HepG2 (cell line): ENCODE measurements around the gene SAMD14. TPM values are rescaled to one million over a fixed set of nuclear protein-coding genes. Genes with fewer than 3 reads are reported as not detected.

ENCODE experiments used
- ATAC-seq: fragments of 200-7000 bp; cut with Tn5 transposase; 3 replicates; pipeline ENCODE4 v1.9.1; 2020; ENCODE audit warnings: mild to moderate bottlenecking, moderate library complexity
- BruUV-seq: library from RNA; stranded (reverse); fragments of 400-500 nt; replicated peaks from 2 replicates; lab custom pipeline; 2021; lab: Mats Ljungman, UMichigan
- CTCF ChIA-PET: fragments of 300-600 bp; formaldehyde crosslinking; extraction: SDS; loops from one replicate; lab custom pipeline; 2021; ENCODE audit warnings: low total read pairs, inconsistent platforms, low intra/inter-chr PET ratio; lab: Yijun Ruan, JAX
- POLR2A ChIA-PET: fragments of 350-600 bp; sonication (Branson Sonifier 250); formaldehyde crosslinking; loops from one replicate; lab custom pipeline; 2020; ENCODE audit warnings: antibody characterized with exemption, inconsistent platforms; lab: Yijun Ruan, JAX
- DNase-seq: peaks from one replicate; pipeline ENCODE4 v3.0.0-alpha.2; 2015; ENCODE audit warnings: low spot score
- FAIRE-seq: peaks from 3 replicates; lab custom pipeline; 2011; peaks lifted over from hg19 to GRCh38; lab: Jason Lieb, UNC
- H2AFZ ChIP-seq: one replicate; pipeline ENCODE4 v1.6.1; 2011; ENCODE audit warnings: low read length, inconsistent platforms
- H3K27ac ChIP-seq: fragments of 300-600 bp; 3 replicates; pipeline ENCODE4 v1.8.0; 2011; ENCODE audit warnings: mixed run types, mild to moderate bottlenecking, mixed read lengths, low read length, inconsistent platforms; ENCODE audit not compliant: insufficient read depth; ENCODE audit errors: extremely low read length
- H3K27me3 ChIP-seq, 2 experiments: fragments of 200-600 bp in 1 of 2; 2 replicates in 1 of 2; 3 replicates in 1 of 2; pipeline versions ENCODE4 v1.6.0 to v1.8.0; 2011; ENCODE audit warnings: low read length in 2 of 2, mild to moderate bottlenecking in 2 of 2, moderate library complexity in 2 of 2, inconsistent platforms in 1 of 2; ENCODE audit not compliant: insufficient read depth in 2 of 2, control insufficient read depth in 1 of 2
- H3K36me3 ChIP-seq, 2 experiments: fragments of 200-600 bp in 1 of 2; replicated peaks in 1 of 2; 2 replicates in 1 of 2; 3 replicates in 1 of 2; pipeline versions ENCODE4 v1.5.1 to v1.8.0; 2011; ENCODE audit warnings: low read length in 2 of 2, inconsistent platforms in 1 of 2; ENCODE audit not compliant: insufficient read depth in 2 of 2, control insufficient read depth in 1 of 2
- H3K4me1 ChIP-seq: 2 replicates; pipeline ENCODE4 v1.5.1; 2012; ENCODE audit warnings: low read length, inconsistent platforms; ENCODE audit not compliant: insufficient read depth
- H3K4me2 ChIP-seq: 2 replicates; pipeline ENCODE4 v1.6.0; 2011; ENCODE audit warnings: low read depth, low read length, inconsistent platforms
- H3K4me3 ChIP-seq, 3 experiments: fragments of 200-600 bp in 1 of 3; sonication (generic), shearing (Covaris generic) in 1 of 3; replicated peaks in 1 of 3; 2 replicates each; pipeline ENCODE4 v1.5.1; 2011 to 2016; ENCODE audit warnings: low read length in 3 of 3, inconsistent platforms in 2 of 3, low read depth in 2 of 3, mild to moderate bottlenecking in 2 of 3, control low read depth in 1 of 3, mixed read lengths in 1 of 3; ENCODE audit not compliant: insufficient read depth in 1 of 3
- H3K79me2 ChIP-seq: one replicate; pipeline ENCODE4 v1.6.1; 2011; ENCODE audit warnings: low read length, inconsistent platforms; ENCODE audit not compliant: insufficient read depth
- H3K9ac ChIP-seq: 2 replicates; pipeline ENCODE4 v1.6.0; 2011; ENCODE audit warnings: mild to moderate bottlenecking, low read depth, low read length, inconsistent platforms; ENCODE audit not compliant: insufficient read depth
- H3K9me3 ChIP-seq: 2 replicates; pipeline ENCODE4 v1.5.1; 2012; ENCODE audit warnings: mild to moderate bottlenecking, low read length
- H4K20me1 ChIP-seq: 2 replicates; pipeline ENCODE4 v1.6.0; 2011; ENCODE audit warnings: inconsistent platforms, mild to moderate bottlenecking, low read length, moderate library complexity; ENCODE audit not compliant: insufficient read depth
- AGO1 ChIP-seq: fragments of 200-400 bp; formaldehyde crosslinking; IDR thresholded peaks from 2 replicates; pipeline ENCODE4 v1.6.1; 2017; ENCODE audit warnings: mild to moderate bottlenecking, low read depth, low read length, moderate library complexity; ENCODE audit not compliant: poor library complexity, severe bottlenecking
- ARID2 ChIP-seq: sonication (generic); formaldehyde crosslinking; IDR thresholded peaks from 2 replicates; pipeline ENCODE4 v1.8.1; 2022; ENCODE audit warnings: mild to moderate bottlenecking, missing genetic modification reagents, borderline replicate concordance
- ARNTL ChIP-seq: sonication (generic); formaldehyde crosslinking; IDR thresholded peaks from 2 replicates; pipeline ENCODE4 v1.4.0; 2020; ENCODE audit warnings: mild to moderate bottlenecking, missing genetic modification reagents
- BCL6 ChIP-seq: IDR thresholded peaks from 2 replicates; pipeline ENCODE4 v1.6.1; 2016; ENCODE audit warnings: missing genetic modification reagents, missing compliant biosample characterization
- CCDC6 ChIP-seq: sonication (generic); formaldehyde crosslinking; IDR thresholded peaks from 2 replicates; pipeline ENCODE4 v1.8.1; 2022; ENCODE audit warnings: mild to moderate bottlenecking, missing genetic modification reagents, moderate library complexity
- DPF2 ChIP-seq: sonication (generic); formaldehyde crosslinking; IDR thresholded peaks from 2 replicates; pipeline ENCODE4 v1.4.0; 2020; ENCODE audit warnings: mild to moderate bottlenecking, low read depth, missing genetic modification reagents, borderline replicate concordance
- FOXO1 ChIP-seq: sonication (generic); formaldehyde crosslinking; IDR thresholded peaks from 2 replicates; pipeline ENCODE4 v1.4.0; 2020; ENCODE audit warnings: missing genetic modification reagents
- GATAD2A ChIP-seq: IDR thresholded peaks from 2 replicates; pipeline ENCODE4 v1.6.1; 2016
- HDAC1 ChIP-seq: sonication (generic); formaldehyde crosslinking; IDR thresholded peaks from 2 replicates; pipeline ENCODE4 v1.5.1; 2020; ENCODE audit warnings: mild to moderate bottlenecking, missing genetic modification reagents
- NR2C2 ChIP-seq: sonication (generic); formaldehyde crosslinking; IDR thresholded peaks from 2 replicates; pipeline ENCODE4 v1.4.0; 2020; ENCODE audit warnings: missing genetic modification reagents, mild to moderate bottlenecking, moderate library complexity, borderline replicate concordance
- NR2F2 ChIP-seq: IDR thresholded peaks from 2 replicates; pipeline ENCODE4 v1.6.1; 2012; ENCODE audit warnings: low read depth, inconsistent platforms, borderline replicate concordance
- REXO4 ChIP-seq: sonication (generic); formaldehyde crosslinking; IDR thresholded peaks from 2 replicates; pipeline ENCODE4 v1.8.0; 2022; ENCODE audit warnings: missing genetic modification reagents, mild to moderate bottlenecking, borderline replicate concordance
- SMAD1 ChIP-seq: sonication (generic); formaldehyde crosslinking; IDR thresholded peaks from 2 replicates; pipeline ENCODE4 v1.4.0; 2020; ENCODE audit warnings: missing genetic modification reagents, low read depth, mild to moderate bottlenecking, borderline replicate concordance
- SOX5 ChIP-seq: IDR thresholded peaks from 2 replicates; pipeline ENCODE4 v1.6.1; 2016; ENCODE audit warnings: borderline replicate concordance
- ZBTB4 ChIP-seq: sonication (generic); formaldehyde crosslinking; IDR thresholded peaks from 2 replicates; pipeline ENCODE4 v1.4.0; 2020; ENCODE audit warnings: missing genetic modification reagents, mild to moderate bottlenecking, borderline replicate concordance
- ZNF292 ChIP-seq: sonication (generic); formaldehyde crosslinking; IDR thresholded peaks from 2 replicates; pipeline ENCODE4 v1.8.1; 2022; ENCODE audit warnings: mild to moderate bottlenecking, low read depth, missing genetic modification reagents, borderline replicate concordance
- ZNF331 ChIP-seq: sonication (generic); formaldehyde crosslinking; IDR thresholded peaks from 2 replicates; pipeline ENCODE4 v1.4.0; 2020; ENCODE audit warnings: missing genetic modification reagents
- ZNF75D ChIP-seq: sonication (generic); formaldehyde crosslinking; IDR thresholded peaks from 2 replicates; pipeline ENCODE4 v1.8.1; 2023; ENCODE audit warnings: missing genetic modification reagents, mild to moderate bottlenecking, borderline replicate concordance
- ZNF761 ChIP-seq: sonication (generic); formaldehyde crosslinking; conservative IDR thresholded peaks from 2 replicates; pipeline ENCODE4 v1.4.0; 2020; ENCODE audit warnings: mild to moderate bottlenecking, missing genetic modification reagents
- WGBS: methylation state at CpG from one replicate; pipeline ENCODE4 v1.1.6; 2017; ENCODE audit warnings: low lambda C conversion rate; 5-methylcytosine and 5-hydroxymethylcytosine counted together
- in situ Hi-C: cut with HindIII; loops from 2 replicates; pipeline ENCODE4 v1.10.0; 2017; ENCODE audit warnings: low pct_unique_long_range_greater_than_20kb; ENCODE audit not compliant: extremely low pct_ligation_motif_present
- intact Hi-C: fragments of 100-400 bp; cut with micrococcal nuclease; formaldehyde crosslinking; loops from one replicate; pipeline ENCODE4 v1.10.0; 2022; ENCODE audit not compliant: unreplicated experiment
- polyA plus RNA-seq, 8 experiments: library from polyadenylated mRNA; depleted of rRNA in 3 of 8; stranded (reverse) in 7 of 8; unstranded in 1 of 8; fragments of >200 nt; fragmentation: Illumina TruSeq in 4 of 8; extraction: Trizol in 4 of 8; gene quantifications; 2 replicates each; pipeline versions ENCODE4 v1.2.1 to v1.2.3, GENCODE V29; 2011 to 2016; ENCODE audit warnings: low read depth in 4 of 8, missing spikeins in 1 of 8, mixed read lengths in 1 of 8; ENCODE audit not compliant: insufficient read depth in 1 of 8
- total RNA-seq, 5 experiments: library from RNA; depleted of rRNA; stranded (reverse); fragments of >200 nt; fragmentation: Illumina TruSeq; extraction: Trizol; gene quantifications; 2 replicates each; pipeline ENCODE4 v1.2.3, GENCODE V29; 2016; ENCODE audit warnings: low read depth in 1 of 5

Gene SAMD14
- total and polyA plus RNA-seq, 2 of the 13 experiments (the other 11 are each of a cell fraction or from before 2014, with no cell fraction given): 0.07 to 0.22 TPM

- Histone ChIP-seq H3K36me3 (peaks cover 0 to 3% of the 10 kb centered on the region in 2 experiments; a peak in 1 of 5 replicates), H3K9ac (peak overlapping the region; percentile 46), H3K4me3 (peak overlapping the region in 2 of 3 experiments; percentile 27 to 49; a peak in 4 of 6 replicates), H3K4me1 (peaks cover 38% of the 10 kb centered on the region), H3K27me3 (no peaks in the 10 kb centered on the region), H3K9me3 (no peaks in the 10 kb centered on the region), H2AFZ (no peak overlapping the region), H4K20me1 (no peaks in the 10 kb centered on the region), H3K27ac (peak overlapping the region; percentile 68), H3K79me2 (no peaks in the 10 kb centered on the region), H3K4me2 (peak overlapping the region; percentile 63)
- in situ Hi-C loops (no loop called here), intact Hi-C loops (no loop called here)
- 53% methylated on average over 13 of the region's 15 CpGs for WGBS
- ChIA-PET CTCF (no interaction called here), POLR2A (interaction anchor here (0.6 to 2.9 kb wide), 8 partner anchors 8 to 244 kb away, joined by 3 to 32 read pairs (median 4); partner anchors contain the start of gene XYLT2)
- no TSS peak for BruUV-seq
- FAIRE-seq (peak; percentile 91), ATAC-seq (peak; percentile 87), DNase-seq (peak; percentile 92)
- TF ChIP-seq CCDC6 (CRISPR knock-in tag) (no peak), ZNF761 (CRISPR knock-in tag) (peak; percentile 64; the same call in 1 of the 2 replicates), ZNF331 (CRISPR knock-in tag) (peak; percentile 56), ZBTB4 (CRISPR knock-in tag) (peak; percentile 59; the same call in 1 of the 2 replicates), ARID2 (CRISPR knock-in tag) (0 out of 2 replicates have a peak, but pooled peaks have one; percentile 10), DPF2 (peak; percentile 72), SMAD1 (CRISPR knock-in tag) (0 out of 2 replicates have a peak, but pooled peaks have one; percentile 11), HDAC1 (CRISPR knock-in tag) (peak; percentile 86), ZNF75D (no peak), AGO1 (peak; percentile 72), FOXO1 (CRISPR knock-in tag) (peak; percentile 53; the same call in 1 of the 2 replicates), GATAD2A (CRISPR knock-in tag) (peak; percentile 84), NR2C2 (CRISPR knock-in tag) (no peak), BCL6 (CRISPR knock-in tag) (peak; percentile 60), NR2F2 (0 out of 2 replicates have a peak, but pooled peaks have one; percentile 37), ZNF292 (CRISPR knock-in tag) (no peak), ARNTL (CRISPR knock-in tag) (peak; percentile 94), SOX5 (CRISPR knock-in tag) (0 out of 2 replicates have a peak, but pooled peaks have one; percentile 24), REXO4 (CRISPR knock-in tag) (no peak)
Measured at GRCh38 chr17:50102164-50102991, 27.6 kb downstream of the SAMD14 start.
